CD4-positive, alpha-beta T cell treated with Interleukin-12 subunit alpha and Interleukin-12 subunit beta, for 1 hour (primary cell): ENCODE results near the gene ADGRG6.
"Not testable (repeated sequence)": the region's sequence is repeated elsewhere in the genome, so short reads cannot be mapped to it uniquely, and the experiment has no call there.

ENCODE experiments used
- DNase-seq: peaks from one replicate; pipeline ENCODE4 v3.0.0-alpha.2; 2020

The ADGRG6 gene

DNA sequence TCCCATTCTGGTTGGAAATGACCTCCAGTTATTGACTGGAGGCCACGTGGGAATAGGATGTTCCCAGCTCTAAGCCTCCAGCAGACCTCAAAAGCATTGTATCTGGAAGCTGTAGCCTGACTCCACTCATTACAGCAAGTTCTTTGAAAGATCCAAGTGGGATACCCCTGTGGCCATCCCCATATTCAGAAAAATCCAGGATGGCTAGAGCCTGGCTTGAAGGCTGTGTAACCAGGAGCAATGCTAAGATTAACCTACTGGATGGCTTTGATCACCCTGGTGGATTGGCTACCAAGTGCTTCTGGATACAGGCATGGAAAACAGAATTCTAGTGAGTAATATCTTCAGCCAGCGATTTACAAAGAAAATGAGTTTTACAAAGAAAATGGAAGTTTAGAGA lies 151.2 kb downstream of the ADGRG6 start:
- DNase-seq, result no peak

DNA sequence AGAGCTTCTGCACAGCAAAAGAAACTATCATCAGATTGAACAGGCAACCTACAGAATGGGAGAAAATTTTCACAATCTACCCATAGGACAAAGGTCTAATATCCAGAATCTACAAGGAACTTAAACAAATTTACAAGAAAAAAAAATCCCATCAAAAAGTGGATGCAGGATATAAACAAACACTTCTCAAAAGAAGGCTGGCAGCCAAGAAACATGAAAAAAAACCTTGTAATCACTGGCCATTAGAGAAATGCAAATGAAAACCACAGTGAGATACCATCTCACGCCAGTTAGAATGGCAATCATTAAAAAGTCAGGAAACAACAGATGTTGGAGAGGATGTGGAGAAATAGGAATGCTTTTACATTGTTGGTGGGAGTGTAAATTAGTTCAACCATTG lies 152.4 kb downstream of the ADGRG6 start:
- DNase-seq, result not testable (repeated sequence)

DNA sequence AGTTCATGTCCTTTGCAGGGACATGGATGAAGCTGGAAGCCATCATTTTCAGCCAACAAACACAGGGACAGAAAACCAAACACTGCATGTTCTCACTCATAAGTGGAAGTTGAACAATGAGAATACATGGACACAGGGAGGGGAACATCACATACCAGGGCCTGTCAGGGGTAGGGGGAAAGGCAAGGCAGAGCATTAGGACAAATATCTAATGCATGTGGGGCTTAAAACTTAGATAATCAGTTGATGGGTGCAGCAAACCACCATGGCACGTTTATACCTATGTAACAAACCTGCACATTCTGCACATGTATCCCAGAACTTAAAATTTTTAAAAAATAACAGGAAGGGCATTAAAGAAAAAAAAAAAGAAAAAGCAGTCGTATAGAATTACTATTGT lies 153.0 kb downstream of the ADGRG6 start:
- DNase-seq, result not testable (repeated sequence)

GRCh38 chr6:142455957-142456589 lies 154.3 kb downstream of the ADGRG6 start:
- DNase-seq, result no peak

GRCh38 chr6:142457638-142458406 lies 156.0 kb downstream of the ADGRG6 start:
- DNase-seq, result no peak

DNA sequence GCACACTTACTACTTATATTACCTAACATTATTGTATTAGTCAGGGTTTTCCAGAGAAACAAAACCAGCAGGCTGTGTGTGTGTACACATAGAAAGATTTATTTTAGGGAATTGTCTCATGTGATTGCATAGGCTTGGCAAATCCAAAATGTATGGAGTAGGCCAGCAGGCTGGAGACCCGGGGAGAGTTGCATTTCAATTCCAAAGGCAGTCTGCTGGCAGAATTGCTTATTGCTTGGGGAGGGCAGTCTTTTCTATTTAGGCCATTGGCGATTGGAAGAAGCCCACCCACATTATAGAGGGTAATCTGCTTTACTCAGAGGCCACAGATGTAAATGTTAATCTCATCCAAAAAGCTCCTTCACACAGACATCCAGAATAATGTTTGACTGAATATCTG lies 157.0 kb downstream of the ADGRG6 start:
- DNase-seq, result no peak

DNA sequence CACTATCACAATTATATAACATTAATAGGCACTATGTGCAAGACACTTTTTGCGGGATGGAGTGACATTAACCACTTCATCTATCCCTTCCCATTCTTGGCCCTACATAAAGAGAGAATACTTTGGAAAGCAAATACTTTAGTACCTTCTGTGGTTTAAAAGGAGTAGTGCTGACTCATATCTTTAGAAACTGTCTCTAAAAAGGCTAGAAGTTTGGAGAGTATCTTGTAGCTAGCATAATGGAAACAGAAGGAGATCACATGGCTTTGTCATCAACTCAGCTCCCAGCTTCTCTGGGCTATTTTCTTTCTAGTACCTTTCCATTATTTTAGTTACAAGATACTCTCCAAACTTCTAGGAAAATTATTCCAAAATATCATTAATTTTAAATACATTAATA lies 157.5 kb downstream of the ADGRG6 start:
- DNase-seq, result no peak

DNA sequence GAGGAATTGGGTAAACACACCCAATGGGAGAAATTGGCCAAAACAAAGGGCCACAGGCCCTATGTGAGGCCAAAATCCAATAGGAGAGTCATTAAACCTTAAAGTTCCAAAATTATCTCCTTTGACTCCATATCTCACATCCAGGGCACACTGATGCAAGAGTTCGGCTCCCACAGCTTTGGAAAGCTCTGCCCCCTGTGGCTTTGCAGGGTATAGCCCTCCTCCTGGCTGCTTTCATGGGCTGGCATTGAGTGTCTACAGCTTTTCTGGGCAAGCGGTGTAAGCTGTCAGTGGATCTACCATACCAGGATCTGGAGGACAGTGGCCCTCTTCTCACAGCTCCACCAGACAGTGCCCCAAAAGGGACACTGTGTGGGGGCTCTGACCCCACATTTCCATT lies 160.5 kb downstream of the ADGRG6 start:
- no peak for DNase-seq

DNA sequence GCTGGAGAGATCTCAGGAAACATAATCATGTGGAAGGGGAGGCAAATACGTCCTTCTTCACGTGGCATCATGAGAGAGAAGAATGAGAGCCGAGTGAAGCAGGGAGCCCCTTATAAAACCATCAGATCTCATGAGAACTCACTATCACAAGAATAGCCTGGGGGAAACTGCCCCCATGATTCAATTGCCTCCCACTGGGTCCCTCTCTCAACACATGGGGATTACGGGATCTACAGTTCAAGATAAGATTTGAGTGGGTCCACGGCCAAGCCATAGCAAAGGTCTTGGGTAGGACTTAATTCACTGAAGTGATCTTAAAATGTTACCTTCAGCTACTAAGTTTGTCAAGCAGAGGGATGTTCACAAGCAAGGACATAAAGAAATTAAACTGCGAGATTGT lies 162.2 kb downstream of the ADGRG6 start:
- DNase-seq, result no peak

- no peak for DNase-seq
Measured at GRCh38 chr6:142469220-142469619, 167.4 kb downstream of the ADGRG6 start.

DNA sequence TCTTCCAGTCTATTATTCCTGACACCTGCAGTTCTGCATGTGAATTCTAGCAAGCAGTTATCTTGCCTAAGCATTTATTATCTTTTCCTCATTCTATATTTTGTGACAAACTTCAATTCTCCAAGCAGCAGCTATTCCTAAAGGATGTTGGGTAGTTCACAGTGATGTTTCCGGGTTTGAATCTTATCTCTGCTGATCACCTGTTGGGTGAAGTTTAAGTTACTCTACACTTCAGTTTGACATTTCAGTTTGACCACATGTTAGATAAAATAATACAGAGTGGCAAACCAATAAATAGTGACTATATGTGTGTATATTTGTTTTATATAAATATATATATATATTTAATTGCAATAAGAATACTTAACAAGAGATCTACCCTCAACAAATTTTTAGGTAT lies 168.6 kb downstream of the ADGRG6 start:
- no peak for DNase-seq

- peak; percentile 47 for DNase-seq
Measured at GRCh38 chr6:142474531-142475289, 172.9 kb downstream of the ADGRG6 start.

- DNase-seq, result no peak
Measured at GRCh38 chr6:142476452-142476851, 174.6 kb downstream of the ADGRG6 start.

DNA sequence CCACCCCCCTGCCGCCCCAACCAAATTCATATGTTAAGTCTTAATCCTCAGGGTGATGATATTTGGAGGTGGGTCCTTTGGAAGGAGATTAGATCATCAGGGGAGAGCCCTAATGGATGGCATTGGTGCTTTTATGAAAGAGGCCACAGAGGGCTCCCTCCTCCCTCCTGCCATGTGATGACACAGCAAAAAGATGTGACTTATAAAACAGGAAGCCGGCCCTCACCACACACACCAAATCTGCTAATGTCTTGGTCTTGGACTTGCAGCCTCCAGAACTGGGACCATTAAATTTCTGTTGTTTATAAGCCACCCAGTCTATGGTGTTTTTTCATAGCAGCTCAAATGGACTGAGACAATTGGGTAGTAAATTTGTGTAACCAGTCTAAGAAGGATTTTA lies 176.3 kb downstream of the ADGRG6 start:
- DNase-seq, result no peak

- DNase-seq, result no peak
Measured at GRCh38 chr6:142481466-142481865, 179.7 kb downstream of the ADGRG6 start.

GRCh38 chr6:142482249-142482648 lies 180.4 kb downstream of the ADGRG6 start:
- DNase-seq, result no peak

DNA sequence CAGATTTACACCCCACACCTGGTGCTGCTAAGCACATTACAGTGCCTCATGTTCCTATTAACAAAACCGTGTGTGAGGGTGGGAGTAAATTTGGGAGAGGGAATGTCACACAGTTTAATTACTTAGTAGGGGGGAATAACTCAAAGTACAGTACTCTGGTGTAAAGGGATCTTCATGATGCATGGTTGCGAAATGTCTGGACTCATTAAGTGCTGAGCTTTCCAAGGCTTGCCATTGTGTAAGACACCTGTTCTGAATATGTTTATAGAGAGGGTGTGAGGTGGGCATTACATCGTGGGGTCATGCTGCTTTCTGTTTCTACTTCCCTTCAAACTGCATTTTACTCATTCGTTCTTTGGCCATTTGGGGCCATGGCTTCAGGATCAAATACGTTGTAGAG lies 181.2 kb downstream of the ADGRG6 start:
- no peak for DNase-seq

GRCh38 chr6:142485256-142485655 lies 183.4 kb downstream of the ADGRG6 start:
- DNase-seq, result no peak

- no peak for DNase-seq
Measured at GRCh38 chr6:142489722-142490610, 188.2 kb downstream of the ADGRG6 start.
